GM21360 (cell line): ENCODE data around the gene POC1A.

Experiments
- ATAC-seq: cut with Tn5 transposase; IDR thresholded peaks from one replicate; pipeline ENCODE4 v1.9.1; 2021; ENCODE audit warnings: mild to moderate bottlenecking, moderate library complexity; ENCODE audit not compliant: unreplicated experiment

POC1A gene

GRCh38 chr3:52108302-52109232, 45.7 kb downstream of the POC1A start:
- ATAC-seq: no peak

- ATAC-seq: no peak
Measured at GRCh38 chr3:52106951-52107611, 47.1 kb downstream of the POC1A start.

GRCh38 chr3:52104684-52105640, 49.3 kb downstream of the POC1A start:
- ATAC-seq: no peak

- ATAC-seq: no peak
Measured at GRCh38 chr3:52102934-52103333, 51.3 kb downstream of the POC1A start.

GRCh38 chr3:52099001-52099401, 55.2 kb downstream of the POC1A start:
- ATAC-seq: no peak

- ATAC-seq: no peak
Measured at GRCh38 chr3:52097851-52098507, 56.2 kb downstream of the POC1A start.

GRCh38 chr3:52095990-52096775, 58.0 kb downstream of the POC1A start:
- no peak for ATAC-seq

GRCh38 chr3:52094571-52095485, 59.4 kb downstream of the POC1A start:
- ATAC-seq: no peak

GRCh38 chr3:52093756-52094545, 60.3 kb downstream of the POC1A start:
- no peak for ATAC-seq

GRCh38 chr3:52092891-52093290, 61.3 kb downstream of the POC1A start:
- ATAC-seq: no peak

- ATAC-seq: no peak
Measured at GRCh38 chr3:52092271-52092660, 62.0 kb downstream of the POC1A start.

- no peak for ATAC-seq
Measured at GRCh38 chr3:52091586-52092270, 62.5 kb downstream of the POC1A start.

GRCh38 chr3:52090933-52091468, 63.2 kb downstream of the POC1A start:
- no peak for ATAC-seq

GRCh38 chr3:52090131-52090932, 63.9 kb downstream of the POC1A start:
- ATAC-seq: no peak

- no peak for ATAC-seq
Measured at GRCh38 chr3:52089691-52090090, 64.5 kb downstream of the POC1A start.
